MM.1S (cell line): ENCODE results near the gene BCAT1.

Source experiments
- EZH2 ChIP-seq: fragments of 300-600 bp; sonication (generic); optimal IDR thresholded peaks from 2 replicates; pipeline ENCODE3; 2017; ENCODE audit warnings: low read depth, mild to moderate bottlenecking, antibody characterized with exemption, low read length, mixed read lengths
- EZH2phosphoT487 ChIP-seq: fragments of 300-600 bp; sonication (generic); IDR thresholded peaks from 2 replicates; pipeline ENCODE4 v1.6.1; 2018; ENCODE audit warnings: antibody characterized with exemption, low read length
- TF ChIP-seq, protein P1 (sequence below): fragments of 300-600 bp; sonication (generic); IDR thresholded peaks from 2 replicates; pipeline ENCODE4 v1.5.1; 2016; ENCODE audit warnings: antibody characterized with exemption, low read length, mixed read lengths

DNA sequence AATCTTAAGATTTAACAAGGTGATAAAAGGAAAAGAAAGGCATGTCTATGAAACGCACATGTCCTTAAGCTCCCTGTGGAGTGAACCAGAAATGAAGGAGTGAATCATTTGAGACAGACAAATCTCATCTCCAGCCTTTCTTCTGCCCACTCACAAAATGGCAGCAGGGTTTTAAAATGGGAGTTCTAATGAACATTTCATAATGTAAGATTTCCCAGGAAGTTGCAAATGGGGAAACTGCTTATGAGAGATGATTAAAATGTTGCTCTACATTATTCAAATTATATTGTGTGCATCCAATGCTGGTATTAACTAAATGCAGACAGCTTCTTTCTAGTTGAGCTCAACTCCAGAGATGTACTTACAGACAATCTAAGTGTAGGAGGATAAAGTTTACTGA, 76.7 kb downstream of the BCAT1 start:
- TF ChIP-seq, protein P1, sequence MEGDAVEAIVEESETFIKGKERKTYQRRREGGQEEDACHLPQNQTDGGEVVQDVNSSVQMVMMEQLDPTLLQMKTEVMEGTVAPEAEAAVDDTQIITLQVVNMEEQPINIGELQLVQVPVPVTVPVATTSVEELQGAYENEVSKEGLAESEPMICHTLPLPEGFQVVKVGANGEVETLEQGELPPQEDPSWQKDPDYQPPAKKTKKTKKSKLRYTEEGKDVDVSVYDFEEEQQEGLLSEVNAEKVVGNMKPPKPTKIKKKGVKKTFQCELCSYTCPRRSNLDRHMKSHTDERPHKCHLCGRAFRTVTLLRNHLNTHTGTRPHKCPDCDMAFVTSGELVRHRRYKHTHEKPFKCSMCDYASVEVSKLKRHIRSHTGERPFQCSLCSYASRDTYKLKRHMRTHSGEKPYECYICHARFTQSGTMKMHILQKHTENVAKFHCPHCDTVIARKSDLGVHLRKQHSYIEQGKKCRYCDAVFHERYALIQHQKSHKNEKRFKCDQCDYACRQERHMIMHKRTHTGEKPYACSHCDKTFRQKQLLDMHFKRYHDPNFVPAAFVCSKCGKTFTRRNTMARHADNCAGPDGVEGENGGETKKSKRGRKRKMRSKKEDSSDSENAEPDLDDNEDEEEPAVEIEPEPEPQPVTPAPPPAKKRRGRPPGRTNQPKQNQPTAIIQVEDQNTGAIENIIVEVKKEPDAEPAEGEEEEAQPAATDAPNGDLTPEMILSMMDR, result no peak
- TF ChIP-seq EZH2 (no peak), EZH2phosphoT487 (no peak)
